DND-41 (cell line): Measurements from ENCODE around the gene PPP4R3C.

ENCODE experiments used
- CTCF ChIP-seq: IDR thresholded peaks from 2 replicates; pipeline ENCODE4 v1.5.1; 2012; ENCODE audit warnings: borderline replicate concordance, low read length, moderate library complexity, mild to moderate bottlenecking; ENCODE audit not compliant: poor library complexity, severe bottlenecking; ENCODE audit errors: extremely low read depth
- EZH2 ChIP-seq: IDR thresholded peaks from 3 replicates; pipeline ENCODE4 v1.6.1; 2012; ENCODE audit warnings: borderline replicate concordance, low read depth, mild to moderate bottlenecking, moderate library complexity, low read length, inconsistent platforms; ENCODE audit not compliant: severe bottlenecking

- no peak for TF ChIP-seq CTCF
- TF ChIP-seq EZH2: no peak
Measured at GRCh38 chrX:27439771-27440170, 23.4 kb downstream of the PPP4R3C start.
